Subcutaneous adipose tissue (tissue), 4 donors: ENCODE measurements around the gene DEF6. TPM values are rescaled to one million over a fixed set of nuclear protein-coding genes. Genes with fewer than 3 reads are reported as not detected.

Experiments
- total RNA-seq, 4 donors: library from RNA; depleted of rRNA; stranded (reverse); fragments of >200 nt; gene quantifications; one replicate each; pipeline ENCODE4 v1.1.0, GENCODE V29; 2016
- TF ChIP-seq, protein P1 (sequence below): fragments of 450-650 bp; IDR thresholded peaks from one replicate; pipeline ENCODE4 v1.5.1; 2016; ENCODE audit warnings: low read depth, mild to moderate bottlenecking, control low read depth, antibody characterized with exemption, moderate library complexity

Gene DEF6
- total RNA-seq, 4 donors from 2014 or later: 1.9 to 13.6 (median 5.0) TPM

- TF ChIP-seq, protein P1, sequence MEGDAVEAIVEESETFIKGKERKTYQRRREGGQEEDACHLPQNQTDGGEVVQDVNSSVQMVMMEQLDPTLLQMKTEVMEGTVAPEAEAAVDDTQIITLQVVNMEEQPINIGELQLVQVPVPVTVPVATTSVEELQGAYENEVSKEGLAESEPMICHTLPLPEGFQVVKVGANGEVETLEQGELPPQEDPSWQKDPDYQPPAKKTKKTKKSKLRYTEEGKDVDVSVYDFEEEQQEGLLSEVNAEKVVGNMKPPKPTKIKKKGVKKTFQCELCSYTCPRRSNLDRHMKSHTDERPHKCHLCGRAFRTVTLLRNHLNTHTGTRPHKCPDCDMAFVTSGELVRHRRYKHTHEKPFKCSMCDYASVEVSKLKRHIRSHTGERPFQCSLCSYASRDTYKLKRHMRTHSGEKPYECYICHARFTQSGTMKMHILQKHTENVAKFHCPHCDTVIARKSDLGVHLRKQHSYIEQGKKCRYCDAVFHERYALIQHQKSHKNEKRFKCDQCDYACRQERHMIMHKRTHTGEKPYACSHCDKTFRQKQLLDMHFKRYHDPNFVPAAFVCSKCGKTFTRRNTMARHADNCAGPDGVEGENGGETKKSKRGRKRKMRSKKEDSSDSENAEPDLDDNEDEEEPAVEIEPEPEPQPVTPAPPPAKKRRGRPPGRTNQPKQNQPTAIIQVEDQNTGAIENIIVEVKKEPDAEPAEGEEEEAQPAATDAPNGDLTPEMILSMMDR: no peak
These were observed 3.2 kb upstream of the DEF6 start for GRCh38 chr6:35294308-35294945.

DNA sequence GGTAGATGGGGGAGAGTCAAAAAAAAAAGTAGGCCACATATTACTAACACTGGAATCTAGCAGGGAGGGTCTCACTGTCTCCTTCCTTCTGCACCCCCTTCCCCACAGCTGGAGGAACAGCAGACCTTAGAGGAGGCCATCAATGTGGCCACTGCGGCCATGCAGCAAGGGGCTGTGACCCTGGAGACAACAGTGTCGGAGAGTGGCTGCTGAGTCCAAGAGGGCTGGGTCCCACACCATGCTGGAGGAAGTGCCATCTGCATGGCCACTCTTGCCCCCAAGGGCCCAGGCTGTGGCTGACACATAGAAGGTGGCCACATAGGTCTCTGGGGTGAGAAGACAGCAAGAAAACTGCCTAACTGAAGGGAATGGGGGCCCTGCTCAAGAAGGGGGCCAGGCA, 2.6 kb upstream of the DEF6 start:
- TF ChIP-seq, protein P1: no peak

- TF ChIP-seq, protein P1: no peak
These were observed 1.9 kb upstream of the DEF6 start for GRCh38 chr6:35295521-35296315.

DNA sequence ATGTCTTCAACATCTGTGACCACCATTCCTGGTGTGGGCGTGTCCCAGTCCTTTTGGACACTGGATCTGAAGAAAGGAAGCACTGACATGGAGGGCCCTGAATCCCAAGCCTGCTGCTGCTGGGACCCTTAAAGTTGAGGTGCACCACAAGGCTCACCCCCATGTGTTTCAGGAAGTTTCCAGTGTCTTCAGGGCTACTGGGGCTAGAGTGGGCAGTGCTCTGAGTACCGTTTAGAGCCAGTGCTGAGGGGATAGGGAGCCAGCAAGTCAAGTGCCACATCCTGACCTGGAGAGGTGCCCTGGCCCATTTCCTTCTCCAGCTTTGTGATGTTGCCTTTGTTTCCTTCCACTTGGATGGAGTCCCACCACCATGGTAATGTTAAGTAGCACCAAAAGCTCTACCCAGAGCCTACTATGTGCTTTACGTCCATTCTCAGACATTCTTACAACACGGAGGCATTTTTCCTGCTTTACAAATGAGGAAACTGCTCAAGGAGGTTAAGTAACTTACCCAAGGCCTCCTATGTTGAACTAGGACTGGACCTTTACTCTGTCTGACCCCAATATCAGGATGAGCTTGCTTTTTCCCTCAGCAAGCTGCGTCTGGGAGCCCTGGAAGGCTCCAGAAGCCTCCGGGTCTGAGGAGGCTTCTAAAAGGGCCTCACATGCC, 552 bp upstream of the DEF6 start:
- TF ChIP-seq, protein P1: no peak

DNA sequence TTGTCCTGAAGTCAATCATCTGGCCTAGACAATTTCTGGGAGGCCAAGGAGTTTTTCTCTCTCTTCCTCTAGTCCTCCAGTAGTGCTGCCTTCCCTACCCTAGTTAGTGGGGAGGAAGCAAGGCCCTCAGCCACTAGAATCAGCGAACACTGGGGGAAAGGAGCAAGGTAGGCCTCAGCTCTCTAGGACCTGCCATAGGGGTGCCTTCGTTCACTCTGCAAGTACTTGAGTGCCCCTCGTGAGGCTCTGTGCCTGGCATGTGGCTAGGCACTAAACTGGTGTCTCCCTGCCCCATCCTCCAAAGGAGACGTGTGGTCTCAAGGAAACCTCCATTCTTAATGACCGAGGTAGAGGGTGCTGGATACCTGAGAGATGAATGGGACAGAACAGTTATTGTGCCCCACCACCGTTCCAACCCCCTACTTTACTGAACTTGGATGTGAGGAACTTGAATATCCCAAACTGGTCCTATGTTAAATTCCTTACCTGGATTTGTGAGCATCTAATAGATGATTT, 1.1 kb downstream of the DEF6 start:
- TF ChIP-seq, protein P1: no peak

DNA sequence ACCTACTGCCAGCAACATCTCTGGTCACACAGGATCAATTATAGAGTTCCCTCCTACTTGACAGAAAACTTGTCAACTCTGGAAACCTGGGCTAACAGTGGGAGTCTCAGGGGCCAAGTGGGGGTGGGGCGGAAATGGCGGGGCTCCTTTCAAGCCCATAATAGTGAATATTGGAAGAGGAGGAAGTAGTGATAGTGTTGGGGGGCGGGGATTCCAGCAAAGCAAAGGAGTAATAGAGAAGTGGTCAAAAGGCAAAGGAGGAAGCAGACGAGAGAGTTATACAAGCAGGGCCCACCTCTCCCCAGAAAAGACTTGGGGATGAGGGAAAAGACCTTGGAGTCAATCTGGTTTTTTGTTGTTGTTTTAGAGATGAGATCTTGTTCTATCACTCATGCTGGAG, 2.1 kb downstream of the DEF6 start:
- TF ChIP-seq, protein P1: no peak

DNA sequence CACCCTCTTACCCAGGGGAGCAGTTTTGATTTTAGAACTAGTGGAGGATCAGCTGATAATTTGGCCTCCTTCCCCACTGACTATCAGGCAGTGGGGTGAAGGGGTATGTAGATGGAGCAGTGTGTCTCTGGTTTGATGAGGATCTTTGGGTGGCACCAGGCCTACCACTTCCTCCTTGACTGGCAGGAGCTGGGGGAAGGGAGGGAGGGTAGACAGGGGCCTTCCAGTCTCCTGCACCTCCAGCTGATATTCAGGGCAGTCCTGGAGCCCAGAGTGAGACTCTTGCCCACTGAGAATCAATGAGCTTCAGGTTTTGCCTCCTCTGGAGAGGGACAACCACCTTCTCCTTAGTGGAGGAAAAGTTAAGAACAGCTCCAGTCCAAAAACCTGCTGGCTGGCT, 3.2 kb downstream of the DEF6 start:
- TF ChIP-seq, protein P1: no peak
